Chondrocyte (in vitro differentiated cells): ENCODE results near the gene TARBP2. TPM values are rescaled to one million over a fixed set of nuclear protein-coding genes. Genes with fewer than 3 reads are reported as not detected.

ENCODE experiments used
- DNase-seq: peaks from one replicate; pipeline ENCODE4 v3.0.0; 2021; ENCODE audit warnings: mixed read lengths, low spot score
- H3K27ac Mint-ChIP-seq: one replicate; pipeline ENCODE4 v1.8.0; 2021; ENCODE audit warnings: mild to moderate bottlenecking, moderate library complexity, mixed read lengths; ENCODE audit not compliant: unreplicated experiment
- H3K27me3 Mint-ChIP-seq: 2 replicates; pipeline ENCODE4 v1.8.0; 2021; ENCODE audit warnings: low read depth, mixed read lengths
- H3K36me3 Mint-ChIP-seq: 2 replicates; pipeline ENCODE4 v1.8.0; 2021; ENCODE audit warnings: low read depth, mixed read lengths
- H3K4me1 Mint-ChIP-seq: 2 replicates; pipeline ENCODE4 v1.8.0; 2021; ENCODE audit warnings: low read depth, mild to moderate bottlenecking, mixed read lengths
- H3K4me3 Mint-ChIP-seq: one replicate; pipeline ENCODE4 v1.8.0; 2021; ENCODE audit warnings: mild to moderate bottlenecking, moderate library complexity, mixed read lengths; ENCODE audit not compliant: unreplicated experiment
- H3K9me3 Mint-ChIP-seq: 2 replicates; pipeline ENCODE4 v1.8.0; 2021; ENCODE audit warnings: low read depth, mixed read lengths
- CTCF ChIP-seq: fragments of 200-600 bp; sonication (generic); IDR thresholded peaks from 2 replicates; pipeline ENCODE4 v1.5.0; 2021; ENCODE audit warnings: antibody characterized with exemption, mild to moderate bottlenecking, moderate library complexity
- total RNA-seq: library from RNA; stranded (reverse); gene quantifications from 3 replicates; pipeline ENCODE4 v1.2.1, GENCODE V29; 2021

Gene TARBP2
- total RNA-seq, 1 donor from 2014 or later = 23.5 TPM

GRCh38 chr12:53518381-53518780, 17.3 kb downstream of the TARBP2 start:
- Mint-ChIP-seq H3K27me3 (no peaks in the 10 kb centered on the region), H3K4me3 (no peak overlapping the region), H3K27ac (no peak overlapping the region), H3K9me3 (no peaks in the 10 kb centered on the region), H3K36me3 (peaks cover 34% of the 10 kb centered on the region), H3K4me1 (peaks cover 7% of the 10 kb centered on the region)
- no peak for TF ChIP-seq CTCF
- no peak for DNase-seq

- DNase-seq = no peak
- Mint-ChIP-seq H3K27me3 (no peaks in the 10 kb centered on the region), H3K4me3 (no peak overlapping the region), H3K4me1 (no peaks in the 10 kb centered on the region), H3K27ac (no peak overlapping the region), H3K36me3 (peaks cover 20% of the 10 kb centered on the region), H3K9me3 (no peaks in the 10 kb centered on the region)
- TF ChIP-seq CTCF = no peak
These were observed 22.0 kb downstream of the TARBP2 start for GRCh38 chr12:53523131-53523530.

- H3K27ac Mint-ChIP-seq = no peak overlapping the region
- H3K36me3 Mint-ChIP-seq = peaks cover 22% of the 10 kb centered on the region
These were observed 23.4 kb downstream of the TARBP2 start for GRCh38 chr12:53524476-53524875.

GRCh38 chr12:53530061-53530460, 29.0 kb downstream of the TARBP2 start:
- DNase-seq = no peak
- Mint-ChIP-seq H3K27ac (no peak overlapping the region), H3K27me3 (no peaks in the 10 kb centered on the region), H3K4me3 (no peak overlapping the region), H3K9me3 (no peaks in the 10 kb centered on the region), H3K36me3 (peaks cover 34% of the 10 kb centered on the region), H3K4me1 (no peaks in the 10 kb centered on the region)
- TF ChIP-seq CTCF = no peak

More at GRCh38 chr12:53524476-53524875, 23.4 kb downstream of the TARBP2 start:
- H3K4me3 Mint-ChIP-seq = no peak overlapping the region
- no peak for TF ChIP-seq CTCF
- no peaks in the 10 kb centered on the region for H3K4me1 Mint-ChIP-seq
- no peaks in the 10 kb centered on the region for H3K27me3 Mint-ChIP-seq
- no peaks in the 10 kb centered on the region for H3K9me3 Mint-ChIP-seq
- no peak for DNase-seq

- Mint-ChIP-seq H3K27ac (no peak overlapping the region), H3K4me3 (no peak overlapping the region), H3K4me1 (no peaks in the 10 kb centered on the region), H3K36me3 (peaks cover 40% of the 10 kb centered on the region), H3K27me3 (no peaks in the 10 kb centered on the region), H3K9me3 (no peaks in the 10 kb centered on the region)
- TF ChIP-seq CTCF = no peak
- no peak for DNase-seq
These were observed 29.8 kb downstream of the TARBP2 start for GRCh38 chr12:53530920-53531319.
